ENCODE measurements around the gene ZNF280C. TPM values are rescaled to one million over a fixed set of nuclear protein-coding genes. Genes with fewer than 3 reads are reported as not detected.

ZNF280C gene
- total and polyA plus RNA-seq, 9 donors: 2.0 to 8.0 (median 4.8) TPM

DNA sequence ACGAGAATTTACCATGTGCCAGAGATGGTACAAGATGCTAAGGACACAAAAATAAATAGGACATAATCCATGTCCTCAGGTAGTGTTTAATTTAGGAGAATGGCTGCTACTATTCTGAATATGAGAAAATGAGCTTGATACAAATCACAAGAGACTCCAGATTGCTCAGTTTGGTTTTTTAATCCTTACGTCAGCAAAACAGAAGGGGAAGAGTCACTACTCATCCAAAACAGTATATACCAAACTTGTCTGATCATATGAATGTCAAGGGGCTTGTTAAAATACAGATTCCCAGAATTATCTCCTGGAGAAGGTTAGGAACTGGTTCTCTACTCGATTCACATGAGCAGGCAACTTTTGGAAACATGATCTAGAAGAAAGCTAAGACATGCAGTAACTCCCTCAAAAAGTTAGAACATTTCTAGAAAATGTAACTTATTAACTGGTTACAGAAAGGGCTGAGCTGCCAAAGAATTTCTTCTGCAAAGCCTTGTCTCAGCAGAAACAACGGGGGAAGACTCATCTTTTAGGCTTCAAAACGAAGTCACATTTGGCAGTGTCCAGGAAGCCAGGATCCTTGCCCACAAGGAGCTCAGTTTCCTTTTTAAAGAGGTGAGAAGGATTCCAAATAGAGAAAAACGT is 106.5 kb downstream of the ZNF280C start:
- no peak for TF ChIP-seq EP300 (IDR thresholded peaks at IDR 0.05)
- TF ChIP-seq, protein P1, sequence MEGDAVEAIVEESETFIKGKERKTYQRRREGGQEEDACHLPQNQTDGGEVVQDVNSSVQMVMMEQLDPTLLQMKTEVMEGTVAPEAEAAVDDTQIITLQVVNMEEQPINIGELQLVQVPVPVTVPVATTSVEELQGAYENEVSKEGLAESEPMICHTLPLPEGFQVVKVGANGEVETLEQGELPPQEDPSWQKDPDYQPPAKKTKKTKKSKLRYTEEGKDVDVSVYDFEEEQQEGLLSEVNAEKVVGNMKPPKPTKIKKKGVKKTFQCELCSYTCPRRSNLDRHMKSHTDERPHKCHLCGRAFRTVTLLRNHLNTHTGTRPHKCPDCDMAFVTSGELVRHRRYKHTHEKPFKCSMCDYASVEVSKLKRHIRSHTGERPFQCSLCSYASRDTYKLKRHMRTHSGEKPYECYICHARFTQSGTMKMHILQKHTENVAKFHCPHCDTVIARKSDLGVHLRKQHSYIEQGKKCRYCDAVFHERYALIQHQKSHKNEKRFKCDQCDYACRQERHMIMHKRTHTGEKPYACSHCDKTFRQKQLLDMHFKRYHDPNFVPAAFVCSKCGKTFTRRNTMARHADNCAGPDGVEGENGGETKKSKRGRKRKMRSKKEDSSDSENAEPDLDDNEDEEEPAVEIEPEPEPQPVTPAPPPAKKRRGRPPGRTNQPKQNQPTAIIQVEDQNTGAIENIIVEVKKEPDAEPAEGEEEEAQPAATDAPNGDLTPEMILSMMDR (IDR thresholded peaks at IDR 0.05): no peak
- TF ChIP-seq POLR2A (IDR thresholded peaks at IDR 0.05): no peak
- no peaks in the 10 kb centered on the region for H3K36me3 ChIP-seq
- no peak overlapping the region for H3K27ac ChIP-seq
- H3K27me3 ChIP-seq: no peaks in the 10 kb centered on the region
- H3K4me3 ChIP-seq: no peak overlapping the region
- WGBS, 3 donors: 42 to 49% (median 47%) methylated on average over 6 of the region's 6 CpGs
- H3K4me1 ChIP-seq (ENCODE audit: insufficient read depth): peaks cover 2% of the 10 kb centered on the region
- intact Hi-C loops (cut with DNase I): no loop called here
- DNase-seq: no peak
- no peaks in the 10 kb centered on the region for H3K9me3 ChIP-seq

DNA sequence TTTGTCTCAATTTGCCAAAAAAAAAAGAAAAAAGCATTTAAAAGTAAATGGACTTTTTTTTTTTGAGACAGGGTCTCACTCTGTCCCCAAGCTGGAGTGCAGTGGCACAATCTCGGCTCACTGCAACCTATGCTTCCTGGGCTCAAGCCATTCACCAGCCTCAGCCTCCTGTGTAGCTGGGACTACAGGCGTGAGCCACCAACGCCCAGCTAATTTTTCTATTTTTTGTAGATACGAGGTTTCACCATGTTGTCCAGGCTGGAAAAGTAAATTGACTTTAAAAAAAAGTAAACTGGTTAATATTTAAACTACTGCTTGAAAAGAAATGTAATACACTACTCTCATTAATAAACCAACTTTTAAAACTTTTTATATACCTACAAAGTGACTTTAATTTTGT is 108.9 kb downstream of the ZNF280C start:
- no peak for TF ChIP-seq POLR2A (IDR thresholded peaks at IDR 0.05)
- TF ChIP-seq, protein P1 (IDR thresholded peaks at IDR 0.05): no peak
- TF ChIP-seq EP300 (IDR thresholded peaks at IDR 0.05): no peak
- intact Hi-C loops (cut with DNase I): no loop called here
- no peak overlapping the region for H3K4me3 ChIP-seq
- WGBS, 3 donors: 63 to 81% (median 71%) methylated on average over 4 of the region's 4 CpGs
- H3K27ac ChIP-seq: no peak overlapping the region
- H3K36me3 ChIP-seq: no peaks in the 10 kb centered on the region
- H3K4me1 ChIP-seq (ENCODE audit: insufficient read depth): peaks cover 2% of the 10 kb centered on the region
- DNase-seq: no peak
- no peaks in the 10 kb centered on the region for H3K27me3 ChIP-seq
- H3K9me3 ChIP-seq: no peaks in the 10 kb centered on the region

DNA sequence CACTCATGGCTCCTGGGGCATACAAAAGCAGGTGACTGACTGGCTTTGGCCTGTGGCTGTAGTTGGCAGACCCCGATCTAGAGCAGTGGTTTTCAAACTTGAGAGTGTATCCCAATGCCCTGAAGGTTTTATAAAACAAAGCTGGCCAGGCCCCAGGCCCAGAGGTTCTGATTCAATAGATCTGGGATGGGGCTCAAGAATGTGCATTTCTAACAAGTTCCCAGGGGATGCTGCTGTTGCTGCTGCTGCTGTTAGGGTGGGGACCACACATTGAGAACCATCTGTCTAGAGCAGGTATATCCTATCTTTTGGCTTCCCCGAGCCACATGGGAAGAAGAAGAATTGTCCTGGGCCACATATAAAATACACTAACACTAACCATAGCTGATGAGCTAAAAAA is 110.4 kb downstream of the ZNF280C start:
- 59 to 69% (median 67%) methylated on average over 2 of the region's 2 CpGs for WGBS, 3 donors
- no peak for DNase-seq
- TF ChIP-seq EP300 (IDR thresholded peaks at IDR 0.05): no peak
- TF ChIP-seq POLR2A (IDR thresholded peaks at IDR 0.05): no peak
- TF ChIP-seq, protein P1 (IDR thresholded peaks at IDR 0.05): no peak
- Histone ChIP-seq H3K27me3 (no peaks in the 10 kb centered on the region), H3K4me1 (ENCODE audit: insufficient read depth) (no peaks in the 10 kb centered on the region), H3K9me3 (no peaks in the 10 kb centered on the region), H3K36me3 (no peaks in the 10 kb centered on the region), H3K4me3 (no peak overlapping the region), H3K27ac (no peak overlapping the region)
- intact Hi-C loops (cut with DNase I): no loop called here

DNA sequence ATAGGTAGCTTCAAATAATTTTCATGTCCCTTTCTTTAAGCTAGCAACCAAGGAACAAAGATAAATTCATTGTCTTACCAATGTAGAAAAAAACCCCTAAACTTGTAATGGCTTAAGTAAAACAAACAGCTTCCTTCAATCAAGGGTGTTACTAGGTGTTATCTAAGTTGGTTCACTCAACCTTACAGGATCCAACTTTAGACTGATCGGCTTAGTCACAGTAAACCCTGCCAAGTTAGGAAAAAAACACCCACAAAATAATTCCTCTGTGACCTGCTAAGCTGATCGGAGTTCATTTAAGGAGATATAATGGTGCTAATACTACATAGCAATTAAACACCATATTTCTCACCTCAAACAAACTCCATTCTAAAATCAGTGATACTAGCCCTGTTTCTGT is 113.1 kb downstream of the ZNF280C start:
- DNase-seq: no peak
- TF ChIP-seq POLR2A (IDR thresholded peaks at IDR 0.05) (no peak), EP300 (IDR thresholded peaks at IDR 0.05) (no peak)
- TF ChIP-seq, protein P1 (IDR thresholded peaks at IDR 0.05): no peak
- WGBS, 3 donors: 46 to 55% (median 49%) methylated on average over 2 of the region's 2 CpGs
- H3K4me1 ChIP-seq (ENCODE audit: insufficient read depth): no peaks in the 10 kb centered on the region
- no peaks in the 10 kb centered on the region for H3K9me3 ChIP-seq
- H3K27ac ChIP-seq: no peak overlapping the region
- no peak overlapping the region for H3K4me3 ChIP-seq
- intact Hi-C loops (cut with DNase I): no loop called here
- no peaks in the 10 kb centered on the region for H3K36me3 ChIP-seq
- no peaks in the 10 kb centered on the region for H3K27me3 ChIP-seq

Small RNA genes lying within 50 kb of the gene (small RNA-seq; reads per million reads assigned to genes)
- not detected for gene RNU6-1130P

Other genes with a start within 250 kb of the ZNF280C start
- gene ELF4, start 158.4 kb downstream of the ZNF280C start, total RNA-seq: 10 to 100 TPM in 6 of 7 donors, 1 to 10 TPM in 1; 9.3 to 24.2 (median 20.2) TPM
- gene ELF4, start 158.4 kb downstream of the ZNF280C start, polyA plus RNA-seq: 10 to 100 TPM; 13.0 to 25.6 TPM
- gene AIFM1, start 103.1 kb downstream of the ZNF280C start, total RNA-seq: 10 to 100 TPM in 6 of 7 donors, 1 to 10 TPM in 1; 5.2 to 25.6 (median 20.5) TPM
- 10 to 100 TPM; 11.7 to 51.4 TPM for gene AIFM1, start 103.1 kb downstream of the ZNF280C start, polyA plus RNA-seq
- gene RAB33A, start 96.9 kb downstream of the ZNF280C start, total RNA-seq: 1 to 10 TPM in 4 of 7 donors, under 1 TPM in 3; 0.24 to 3.3 (median 2.0) TPM
- gene RAB33A, start 96.9 kb downstream of the ZNF280C start, polyA plus RNA-seq: 1 to 10 TPM; 1.3 to 1.8 TPM
- gene SLC25A14, start 71.0 kb upstream of the ZNF280C start, total RNA-seq: 10 to 100 TPM in 3 of 7 donors, 1 to 10 TPM in 4; 6.8 to 15.1 (median 10.0) TPM
- gene SLC25A14, start 71.0 kb upstream of the ZNF280C start, polyA plus RNA-seq: 10 to 100 TPM; 12.4 to 16.3 TPM
- gene GPR119, start 116.8 kb upstream of the ZNF280C start, total RNA-seq: not detected
- not detected for gene GPR119, start 116.8 kb upstream of the ZNF280C start, polyA plus RNA-seq
- 10 to 100 TPM; 12.8 to 20.6 (median 17.0) TPM for gene RBMX2, start 133.1 kb upstream of the ZNF280C start, total RNA-seq
- 10 to 100 TPM; 24.4 to 50.2 TPM for gene RBMX2, start 133.1 kb upstream of the ZNF280C start, polyA plus RNA-seq

Measured in ovary (tissue), 9 donors.